HG03025 (cell line): ENCODE data around the gene MYH14.

ENCODE experiments used
- ATAC-seq: cut with Tn5 transposase; IDR thresholded peaks from one replicate; pipeline ENCODE4 v1.9.1; 2021; ENCODE audit warnings: mild to moderate bottlenecking, moderate library complexity; ENCODE audit not compliant: unreplicated experiment, low FRiP score

The MYH14 gene

DNA sequence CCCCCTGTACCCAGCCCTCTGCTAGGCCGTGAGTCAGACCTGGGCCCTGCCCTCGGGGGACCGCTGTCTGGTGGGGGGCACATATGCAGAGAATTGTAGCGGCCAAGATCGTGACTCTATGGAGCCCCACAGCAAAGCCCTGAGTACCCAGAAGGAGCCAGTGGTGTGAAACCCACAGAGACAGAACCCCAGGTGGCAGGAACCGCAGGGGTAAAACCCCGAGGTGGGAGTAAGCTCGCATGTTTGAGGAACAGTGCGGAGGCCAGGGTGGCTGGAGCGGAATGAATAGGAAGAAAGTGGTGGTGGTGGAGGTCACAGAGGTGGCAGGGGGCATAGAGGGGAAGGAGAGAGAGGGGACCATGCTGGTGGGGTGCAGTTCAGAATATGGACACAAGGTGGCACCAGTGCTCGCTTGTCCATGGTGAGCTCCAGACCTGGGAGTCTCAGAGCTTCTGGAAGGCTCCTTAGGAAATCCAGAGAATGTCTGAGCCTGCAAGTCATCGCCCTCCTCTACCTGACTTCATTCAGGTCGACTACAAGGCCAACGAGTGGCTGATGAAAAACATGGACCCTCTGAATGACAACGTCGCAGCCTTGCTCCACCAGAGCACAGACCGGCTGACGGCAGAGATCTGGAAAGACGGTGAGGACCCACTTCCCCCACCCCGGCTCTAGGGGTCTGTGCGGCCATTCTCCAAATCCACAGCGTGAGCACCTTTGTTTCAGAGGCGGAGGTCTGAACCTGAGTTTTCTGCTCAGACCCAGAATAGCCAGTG lies 48.9 kb downstream of the MYH14 start:
- no peak for ATAC-seq

DNA sequence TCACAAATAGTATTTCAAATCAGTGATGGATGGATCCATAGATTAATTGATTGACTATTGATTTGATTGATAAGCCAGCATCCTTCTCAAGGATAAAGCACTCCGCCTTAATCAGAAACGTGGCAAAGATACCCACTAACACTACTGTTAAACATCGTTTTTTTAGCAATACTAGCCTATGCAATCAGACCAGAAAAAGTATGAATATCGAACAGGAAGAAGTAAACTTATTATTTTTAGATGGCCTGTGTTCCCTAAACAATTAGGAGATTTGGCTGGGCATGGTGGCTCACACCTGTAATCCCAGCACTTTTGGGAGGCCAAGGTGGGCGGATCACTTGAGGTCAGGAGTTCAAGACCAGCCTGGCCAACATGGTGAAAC lies 49.5 kb downstream of the MYH14 start:
- ATAC-seq: no peak

DNA sequence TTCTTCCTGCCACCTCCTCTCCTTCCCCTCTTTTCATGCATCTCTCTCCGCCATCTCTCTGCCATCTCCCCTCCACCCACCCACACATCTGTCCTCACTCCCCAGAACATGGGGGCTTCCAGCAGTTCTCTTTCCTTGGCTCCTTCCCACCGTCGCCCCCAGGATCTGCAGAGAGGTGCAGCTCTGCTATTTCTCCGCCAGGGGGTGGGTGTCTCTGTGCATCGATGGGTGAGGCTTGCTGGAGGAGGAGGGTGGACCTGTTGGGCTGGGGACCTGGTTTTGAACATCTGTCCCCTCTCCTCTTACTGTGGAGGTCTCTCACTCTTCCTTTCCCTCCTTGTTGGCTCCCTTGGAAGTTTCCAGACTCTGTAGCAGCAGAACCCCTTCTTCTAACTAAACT lies 51.7 kb downstream of the MYH14 start:
- no peak for ATAC-seq

DNA sequence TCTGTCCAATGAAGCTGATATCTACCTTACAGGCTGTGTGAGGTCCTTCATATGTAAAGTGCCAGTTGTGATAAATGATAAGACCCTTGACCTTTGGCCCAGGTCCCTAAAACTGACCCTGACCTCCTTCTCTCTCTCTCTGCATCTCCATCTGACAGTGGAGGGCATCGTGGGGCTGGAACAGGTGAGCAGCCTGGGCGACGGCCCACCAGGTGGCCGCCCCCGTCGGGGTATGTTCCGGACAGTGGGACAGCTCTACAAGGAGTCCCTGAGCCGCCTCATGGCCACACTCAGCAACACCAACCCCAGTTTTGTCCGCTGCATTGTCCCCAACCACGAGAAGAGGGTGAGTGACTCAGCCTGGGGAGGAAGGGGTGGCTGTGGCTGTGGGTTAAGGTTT lies 53.7 kb downstream of the MYH14 start:
- ATAC-seq: no peak

DNA sequence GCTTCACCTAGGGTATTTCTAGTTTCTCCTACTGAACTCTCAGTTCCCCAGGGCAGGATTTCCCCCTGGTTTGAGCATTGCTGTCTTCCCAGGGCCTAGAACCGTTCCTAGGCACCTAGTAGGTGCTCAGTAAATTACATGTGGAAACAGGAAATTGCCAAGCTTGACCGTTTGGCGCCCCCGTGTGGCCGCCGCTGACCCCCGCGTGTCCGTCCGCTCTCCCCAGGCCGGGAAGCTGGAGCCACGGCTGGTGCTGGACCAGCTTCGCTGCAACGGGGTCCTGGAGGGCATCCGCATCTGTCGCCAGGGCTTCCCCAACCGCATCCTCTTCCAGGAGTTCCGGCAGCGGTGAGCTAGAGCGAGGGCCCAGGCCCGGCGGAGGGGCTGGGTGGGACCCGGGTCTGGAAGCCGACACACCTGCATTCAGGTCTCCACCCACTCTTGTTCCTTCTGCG lies 55.5 kb downstream of the MYH14 start:
- no peak for ATAC-seq

DNA sequence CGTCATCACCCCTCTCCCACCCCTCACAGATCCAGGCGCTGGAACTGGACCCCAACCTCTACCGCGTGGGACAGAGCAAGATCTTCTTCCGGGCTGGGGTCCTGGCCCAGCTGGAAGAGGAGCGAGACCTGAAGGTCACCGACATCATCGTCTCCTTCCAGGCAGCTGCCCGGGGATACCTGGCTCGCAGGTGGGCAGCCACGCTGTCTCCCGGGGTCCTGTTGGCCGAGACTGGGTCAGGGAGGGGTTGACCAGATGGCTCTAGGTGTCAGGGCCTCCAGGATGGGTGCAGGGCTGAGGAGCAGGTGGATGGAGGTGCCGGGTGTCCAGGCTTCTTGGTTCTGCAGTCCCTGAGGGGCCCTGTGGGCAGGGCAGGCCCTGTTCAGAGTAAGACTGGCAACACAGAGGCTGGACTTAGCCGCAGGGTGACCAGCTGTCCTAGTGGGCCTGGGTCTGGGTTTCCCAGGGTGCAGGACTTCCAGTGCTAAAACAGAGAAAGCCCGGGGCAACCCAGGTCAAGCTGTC lies 58.1 kb downstream of the MYH14 start:
- no peak for ATAC-seq

DNA sequence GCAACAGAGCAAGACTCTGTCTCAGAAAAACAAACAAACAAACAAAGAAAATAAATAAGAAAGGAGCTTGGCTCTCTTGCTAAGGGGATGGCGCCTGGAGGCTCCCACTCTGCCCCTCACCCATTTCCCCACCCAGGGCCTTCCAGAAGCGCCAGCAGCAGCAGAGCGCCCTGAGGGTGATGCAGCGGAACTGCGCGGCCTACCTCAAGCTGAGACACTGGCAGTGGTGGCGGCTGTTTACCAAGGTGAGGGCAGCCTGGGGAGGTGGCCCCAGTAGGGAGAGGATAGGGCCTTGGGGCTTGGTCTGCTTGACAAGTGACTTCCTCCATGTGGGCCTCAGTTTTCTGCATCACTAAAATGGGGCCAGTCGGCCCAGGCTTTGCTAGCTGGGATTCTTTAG lies 59.8 kb downstream of the MYH14 start:
- no peak for ATAC-seq

DNA sequence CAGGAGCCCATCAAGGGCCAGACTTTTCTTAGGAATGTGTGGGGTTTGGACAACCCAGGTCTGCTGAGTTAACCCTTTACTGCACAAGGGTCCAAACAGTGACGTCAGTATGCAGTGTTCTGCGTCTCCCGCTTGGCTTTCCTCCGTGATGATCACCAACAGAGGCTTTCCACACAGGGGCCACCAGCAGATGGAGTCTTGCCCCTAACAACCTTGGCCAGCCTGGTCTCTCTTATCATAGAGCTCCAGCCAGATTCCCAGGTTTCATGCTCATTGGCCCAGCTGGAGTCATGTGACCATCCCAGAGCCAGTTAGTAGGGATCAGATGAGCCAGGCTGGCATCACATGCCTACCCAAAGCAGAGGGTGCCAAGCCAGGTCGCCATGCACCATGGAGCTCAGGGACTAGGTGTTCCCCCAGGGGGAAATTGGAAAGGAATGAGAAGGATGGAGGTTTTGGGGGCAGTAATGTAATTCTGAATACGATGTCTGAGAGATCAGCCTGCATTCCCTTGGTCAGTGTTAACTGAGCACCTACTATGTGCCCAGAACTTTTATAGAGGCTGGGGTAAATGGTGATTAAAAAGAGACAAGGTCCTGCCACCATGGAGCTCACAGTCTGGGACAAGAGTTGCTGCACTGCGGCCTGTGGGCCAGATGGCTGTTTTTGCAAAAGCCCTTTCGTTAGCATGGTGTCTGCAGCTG lies 61.2 kb downstream of the MYH14 start:
- ATAC-seq: no peak

DNA sequence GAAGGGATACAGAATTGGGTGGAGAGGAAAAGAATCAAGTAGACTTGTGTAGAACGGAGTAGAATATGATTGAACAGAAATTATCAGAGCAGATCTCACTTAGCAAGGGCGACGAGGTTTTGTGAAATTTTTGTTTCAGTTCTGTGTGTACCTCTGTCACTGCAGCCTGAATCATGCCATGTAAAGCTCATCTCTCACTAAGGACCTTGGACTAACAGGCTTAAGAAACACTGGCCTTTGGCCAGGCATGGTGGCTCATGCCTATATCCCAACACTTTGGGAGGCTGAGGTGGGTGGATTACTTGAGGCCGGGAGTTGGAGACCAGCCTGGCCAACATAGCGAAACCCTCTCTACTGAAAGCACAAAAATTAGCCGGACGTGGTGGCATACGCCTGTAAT lies 62.6 kb downstream of the MYH14 start:
- ATAC-seq: no peak

DNA sequence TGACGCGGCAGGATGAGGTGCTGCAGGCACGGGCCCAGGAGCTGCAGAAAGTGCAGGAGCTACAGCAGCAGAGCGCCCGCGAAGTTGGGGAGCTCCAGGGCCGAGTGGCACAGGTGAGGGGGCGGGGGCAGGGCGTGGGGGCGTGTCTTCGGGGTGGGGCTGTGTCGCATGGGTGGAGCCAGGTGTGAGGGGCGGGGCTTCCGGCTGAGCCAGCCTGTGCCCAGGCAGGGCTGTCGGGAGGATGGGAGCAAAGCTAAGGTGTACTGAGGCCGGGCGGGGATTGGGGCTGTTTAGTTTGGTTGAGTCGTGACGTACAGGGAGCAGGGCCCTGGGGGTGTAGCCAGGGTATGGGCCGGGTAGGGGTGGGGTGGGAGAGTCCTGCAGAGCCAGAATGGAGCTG lies 63.5 kb downstream of the MYH14 start:
- ATAC-seq: no peak

DNA sequence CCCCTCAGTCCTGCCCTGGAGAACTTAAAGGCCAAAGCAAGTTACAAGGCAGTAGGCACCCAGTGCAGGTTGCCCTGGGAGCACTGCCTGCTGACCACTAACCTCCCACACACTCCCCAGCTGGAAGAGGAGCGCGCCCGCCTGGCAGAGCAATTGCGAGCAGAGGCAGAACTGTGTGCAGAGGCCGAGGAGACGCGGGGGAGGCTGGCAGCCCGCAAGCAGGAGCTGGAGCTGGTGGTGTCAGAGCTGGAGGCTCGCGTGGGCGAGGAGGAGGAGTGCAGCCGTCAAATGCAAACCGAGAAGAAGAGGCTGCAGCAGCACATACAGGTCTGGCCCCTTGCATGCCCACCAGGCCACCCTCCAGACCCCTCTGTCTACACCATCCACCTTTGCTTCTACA lies 64.6 kb downstream of the MYH14 start:
- no peak for ATAC-seq

DNA sequence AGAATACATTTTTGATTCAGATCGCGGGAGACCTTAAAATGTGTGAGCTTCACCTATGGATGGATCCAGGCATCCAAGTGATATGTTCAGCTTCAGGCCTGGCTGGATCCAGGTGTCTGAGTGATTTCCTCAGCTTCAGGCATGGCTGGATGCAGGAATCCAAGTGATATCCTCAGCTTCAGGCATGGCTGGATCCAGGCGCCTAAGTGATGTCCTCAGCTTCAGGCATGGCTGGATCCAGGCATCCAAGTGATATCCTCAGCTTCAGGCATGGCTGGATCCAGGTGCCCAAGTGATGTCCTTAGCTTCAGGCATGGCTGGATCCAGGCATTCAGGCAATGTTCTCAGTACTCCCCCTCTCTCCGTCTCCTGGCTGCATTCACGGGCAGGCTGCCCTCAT lies 65.1 kb downstream of the MYH14 start:
- no peak for ATAC-seq

DNA sequence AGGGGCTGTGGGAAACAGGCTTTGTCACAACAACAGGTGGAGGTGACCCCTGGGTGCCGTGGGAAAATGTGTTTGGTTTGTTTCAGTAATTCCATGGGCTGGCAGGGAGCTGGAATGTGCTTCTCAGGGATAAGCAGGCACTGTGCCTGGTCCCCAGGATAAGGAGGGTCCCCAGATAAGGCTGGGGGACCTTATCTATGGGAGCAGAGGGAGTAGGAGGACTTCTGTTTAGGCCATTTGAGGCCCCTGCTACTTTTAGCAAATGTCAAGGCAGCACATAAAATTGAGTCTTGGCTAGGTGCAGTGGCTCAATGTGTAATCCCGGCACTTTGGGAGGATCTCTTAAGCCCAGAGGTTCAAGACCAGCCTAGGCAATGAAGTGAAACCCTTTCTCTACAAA lies 66.2 kb downstream of the MYH14 start:
- no peak for ATAC-seq

DNA sequence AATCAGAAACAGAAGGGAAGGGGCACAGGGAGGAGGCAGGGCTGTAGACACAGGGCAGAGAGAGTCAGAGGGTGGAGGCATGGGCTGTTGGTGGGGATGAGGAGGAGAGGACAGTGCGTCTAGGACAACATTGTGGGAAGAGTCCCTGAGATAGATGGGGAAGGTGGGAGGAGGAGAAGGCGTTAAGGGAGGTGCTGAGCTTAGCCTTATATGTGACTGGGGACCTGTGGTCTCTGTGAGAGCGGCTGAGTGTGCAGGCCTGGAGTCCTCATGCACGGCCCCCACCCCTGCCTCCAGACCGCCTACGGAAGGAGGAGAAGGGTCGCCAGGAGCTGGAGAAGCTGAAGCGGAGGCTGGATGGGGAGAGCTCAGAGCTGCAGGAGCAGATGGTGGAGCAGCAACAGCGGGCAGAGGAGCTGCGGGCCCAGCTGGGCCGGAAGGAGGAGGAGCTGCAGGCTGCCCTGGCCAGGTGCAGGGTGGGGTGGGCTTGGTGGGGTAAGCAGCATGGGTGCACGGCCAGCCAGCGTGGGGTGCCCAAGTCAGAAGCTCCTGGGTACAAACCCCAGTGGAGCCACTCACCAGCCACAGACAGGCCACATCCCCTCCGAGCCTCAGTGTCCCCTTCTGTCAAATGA lies 69.0 kb downstream of the MYH14 start:
- ATAC-seq: no peak

DNA sequence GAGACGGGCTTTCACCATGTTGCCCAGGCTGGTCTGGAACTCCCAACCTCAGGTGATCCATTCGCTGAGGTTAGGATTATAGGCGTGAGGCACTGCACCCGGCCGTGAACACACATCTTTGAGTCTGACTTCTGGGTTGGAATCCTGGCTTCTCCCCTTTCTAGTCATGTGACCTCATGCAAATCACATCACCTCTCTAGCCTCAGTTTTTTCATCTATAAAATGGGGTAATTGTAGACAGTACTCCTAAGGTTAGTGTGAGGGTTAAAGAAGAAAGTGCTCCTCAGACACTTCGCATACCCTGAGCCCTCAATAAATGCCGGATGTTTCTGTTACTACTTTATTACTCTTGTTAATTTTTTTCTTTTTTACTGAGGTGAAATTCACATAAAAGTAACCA lies 70.4 kb downstream of the MYH14 start:
- ATAC-seq: no peak

DNA sequence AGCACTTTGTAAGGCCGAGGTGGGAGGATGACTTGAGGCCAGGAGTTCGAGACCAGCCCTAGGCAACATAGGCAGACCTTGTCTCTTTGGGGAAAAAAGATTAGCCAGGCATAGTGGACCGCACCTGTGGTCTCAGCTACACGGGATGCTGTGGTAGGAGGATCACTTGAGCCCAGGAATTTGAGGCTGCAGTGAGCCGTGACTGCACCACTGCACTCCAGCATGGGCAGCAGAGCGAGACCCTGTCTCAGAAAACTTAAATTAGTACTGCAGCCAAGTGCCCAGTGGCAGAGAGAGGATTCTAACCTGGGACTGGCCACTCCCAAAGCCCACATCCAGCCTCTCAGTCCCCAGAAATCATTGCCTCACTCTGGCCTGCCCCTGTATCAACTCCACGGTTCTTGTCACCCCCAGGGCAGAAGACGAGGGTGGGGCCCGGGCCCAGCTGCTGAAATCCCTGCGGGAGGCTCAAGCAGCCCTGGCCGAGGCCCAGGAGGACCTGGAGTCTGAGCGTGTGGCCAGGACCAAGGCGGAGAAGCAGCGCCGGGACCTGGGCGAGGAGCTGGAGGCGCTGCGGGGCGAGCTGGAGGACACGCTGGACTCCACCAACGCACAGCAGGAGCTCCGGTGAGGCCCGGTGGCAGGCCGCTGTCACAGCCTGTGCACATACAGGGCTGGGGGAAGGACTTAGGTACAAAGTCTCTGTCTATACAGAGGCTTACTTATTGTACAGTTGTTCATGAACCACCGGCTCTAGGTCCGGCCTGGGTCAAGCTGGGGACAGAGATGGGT lies 72.4 kb downstream of the MYH14 start:
- no peak for ATAC-seq

DNA sequence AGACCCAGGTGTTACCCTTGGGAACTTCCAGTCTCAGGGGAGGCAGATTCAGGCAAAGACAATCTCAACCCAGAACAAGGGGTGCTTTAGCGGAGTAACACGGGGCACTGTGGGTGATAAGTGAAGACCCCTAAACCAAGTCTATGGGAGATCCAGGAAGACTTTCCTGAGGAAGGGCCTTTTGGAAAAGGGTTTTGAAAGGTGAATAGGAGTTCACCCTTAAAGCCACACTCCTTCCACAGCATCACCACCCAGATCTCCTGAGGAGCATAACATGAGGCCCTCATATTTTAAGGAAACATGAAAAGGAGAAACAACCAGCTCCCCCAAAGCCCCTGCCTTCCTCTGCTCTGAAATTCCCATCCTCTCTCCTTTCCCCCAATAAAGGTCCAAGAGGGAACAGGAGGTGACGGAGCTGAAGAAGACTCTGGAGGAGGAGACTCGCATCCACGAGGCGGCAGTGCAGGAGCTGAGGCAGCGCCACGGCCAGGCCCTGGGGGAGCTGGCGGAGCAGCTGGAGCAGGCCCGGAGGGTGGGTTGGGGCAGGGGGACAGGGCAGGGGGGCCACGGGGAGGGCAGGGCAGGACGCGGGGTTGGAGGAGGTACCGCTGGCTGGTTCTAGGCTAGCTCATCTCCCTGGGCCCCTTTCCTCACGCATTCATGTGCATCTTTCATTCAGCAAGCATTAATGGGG lies 73.1 kb downstream of the MYH14 start:
- ATAC-seq: no peak

DNA sequence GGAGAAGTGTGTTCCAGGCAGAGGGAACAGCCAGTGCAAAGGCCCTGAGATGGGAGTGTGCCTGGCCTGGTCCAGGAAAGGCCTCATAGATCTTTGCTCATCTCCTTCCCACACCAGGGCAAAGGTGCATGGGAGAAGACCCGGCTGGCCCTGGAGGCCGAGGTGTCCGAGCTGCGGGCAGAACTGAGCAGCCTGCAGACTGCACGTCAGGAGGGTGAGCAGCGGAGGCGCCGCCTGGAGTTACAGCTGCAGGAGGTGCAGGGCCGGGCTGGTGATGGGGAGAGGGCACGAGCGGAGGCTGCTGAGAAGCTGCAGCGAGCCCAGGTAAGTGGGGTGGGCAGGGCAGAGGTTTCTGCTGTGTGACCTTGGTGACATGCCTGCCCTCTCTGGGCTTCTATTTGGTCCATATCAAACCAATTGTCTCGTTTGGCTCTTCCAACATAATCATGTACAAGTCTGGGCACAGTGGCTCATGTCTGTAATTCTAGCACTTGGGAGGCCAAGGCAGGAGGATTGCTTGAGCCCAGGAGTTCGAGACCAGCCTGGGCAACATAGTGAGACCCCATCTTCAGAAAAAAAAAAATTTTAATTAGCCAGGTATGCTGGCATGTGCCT lies 74.7 kb downstream of the MYH14 start:
- no peak for ATAC-seq

DNA sequence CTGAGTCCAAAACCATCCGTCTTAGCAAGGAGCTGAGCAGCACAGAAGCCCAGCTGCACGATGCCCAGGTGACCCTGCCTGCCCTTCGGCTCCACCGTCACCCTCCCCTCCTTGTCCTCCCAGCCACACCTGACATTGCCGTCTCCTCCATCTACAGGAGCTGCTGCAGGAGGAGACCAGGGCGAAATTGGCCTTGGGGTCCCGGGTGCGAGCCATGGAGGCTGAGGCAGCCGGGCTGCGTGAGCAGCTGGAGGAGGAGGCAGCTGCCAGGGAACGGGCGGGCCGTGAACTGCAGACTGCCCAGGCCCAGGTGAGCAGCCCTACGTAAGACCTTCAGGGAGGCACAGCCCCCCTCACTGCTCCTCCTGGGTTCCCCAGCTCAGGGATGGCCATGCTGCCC lies 76.7 kb downstream of the MYH14 start:
- ATAC-seq: no peak

DNA sequence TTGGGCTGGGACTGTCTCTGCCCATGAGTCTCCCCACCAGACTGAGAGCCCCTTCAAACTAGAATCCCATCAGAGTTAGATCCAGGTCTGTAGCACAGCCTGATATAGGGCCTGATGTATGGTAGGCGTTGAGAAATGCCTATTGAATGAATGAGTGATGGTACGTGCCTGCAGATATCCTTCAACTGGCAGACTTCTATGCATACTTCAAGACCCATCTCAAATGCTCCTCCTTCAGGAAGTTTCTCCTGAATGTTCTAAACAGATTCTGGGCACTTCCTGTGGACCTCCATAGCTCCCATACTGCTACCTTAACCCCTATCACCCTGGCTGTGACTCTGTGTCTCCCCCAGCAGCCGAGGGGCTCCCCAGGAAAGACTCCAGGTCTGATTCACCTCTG lies 77.6 kb downstream of the MYH14 start:
- ATAC-seq: no peak
